OCI-LY3 (cell line): Measurements from ENCODE around the gene QSOX2.

Experiments
- EZH2phosphoT487 ChIP-seq: fragments of 200-600 bp; shearing (Covaris generic); IDR thresholded peaks from 2 replicates; pipeline ENCODE4 v1.6.1; 2018; ENCODE audit warnings: antibody characterized with exemption, mixed run types, low read depth
- TF ChIP-seq, protein P1 (sequence below): fragments of 200-600, 300-600 bp; sonication (generic); IDR thresholded peaks from 2 replicates; pipeline ENCODE4 v1.5.1; 2014; ENCODE audit warnings: antibody characterized with exemption, low read length, low read depth

DNA sequence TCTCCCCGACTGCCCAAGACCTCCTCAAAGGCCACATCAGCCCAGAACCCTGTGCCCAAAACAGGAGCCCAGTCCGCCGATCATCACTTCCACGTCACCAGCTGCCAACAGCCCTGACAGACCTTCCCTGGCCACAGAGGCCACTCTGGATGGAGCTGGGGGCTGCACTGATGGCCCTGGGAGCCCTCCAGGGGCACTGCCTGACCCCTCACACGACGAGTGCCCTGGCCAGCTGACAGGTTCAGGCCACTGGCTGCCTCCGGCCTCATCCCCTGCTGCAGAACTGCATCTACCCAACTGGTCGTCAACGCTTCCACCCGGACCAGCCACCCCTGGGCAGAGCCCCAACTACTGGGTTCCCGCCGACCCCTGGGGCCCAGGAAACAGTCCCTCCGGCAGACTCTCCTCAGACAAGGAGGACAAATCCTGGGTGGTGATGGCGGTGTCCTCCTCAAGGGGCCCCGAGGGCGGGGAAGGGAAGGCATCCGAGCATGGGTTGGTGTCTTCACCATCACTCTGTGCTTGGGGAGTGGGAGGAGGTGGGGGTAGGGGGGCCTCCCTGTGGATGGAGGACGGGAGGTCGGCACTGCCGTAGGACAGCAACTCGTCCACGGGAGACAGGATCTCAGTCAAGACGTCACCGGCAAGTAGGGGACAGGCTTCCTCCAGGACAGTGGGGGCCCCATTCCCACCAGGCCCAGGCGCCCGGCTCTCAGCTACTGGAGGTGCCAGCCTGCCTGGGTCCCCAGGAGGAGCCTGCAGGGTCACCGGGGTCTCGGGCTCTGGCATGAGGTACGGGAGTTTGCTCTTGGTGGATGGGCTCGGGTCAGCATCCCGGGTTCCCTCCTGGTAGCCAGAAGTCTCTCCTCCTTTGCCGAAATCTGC is 7.9 kb upstream of the QSOX2 start:
- TF ChIP-seq, protein P1, sequence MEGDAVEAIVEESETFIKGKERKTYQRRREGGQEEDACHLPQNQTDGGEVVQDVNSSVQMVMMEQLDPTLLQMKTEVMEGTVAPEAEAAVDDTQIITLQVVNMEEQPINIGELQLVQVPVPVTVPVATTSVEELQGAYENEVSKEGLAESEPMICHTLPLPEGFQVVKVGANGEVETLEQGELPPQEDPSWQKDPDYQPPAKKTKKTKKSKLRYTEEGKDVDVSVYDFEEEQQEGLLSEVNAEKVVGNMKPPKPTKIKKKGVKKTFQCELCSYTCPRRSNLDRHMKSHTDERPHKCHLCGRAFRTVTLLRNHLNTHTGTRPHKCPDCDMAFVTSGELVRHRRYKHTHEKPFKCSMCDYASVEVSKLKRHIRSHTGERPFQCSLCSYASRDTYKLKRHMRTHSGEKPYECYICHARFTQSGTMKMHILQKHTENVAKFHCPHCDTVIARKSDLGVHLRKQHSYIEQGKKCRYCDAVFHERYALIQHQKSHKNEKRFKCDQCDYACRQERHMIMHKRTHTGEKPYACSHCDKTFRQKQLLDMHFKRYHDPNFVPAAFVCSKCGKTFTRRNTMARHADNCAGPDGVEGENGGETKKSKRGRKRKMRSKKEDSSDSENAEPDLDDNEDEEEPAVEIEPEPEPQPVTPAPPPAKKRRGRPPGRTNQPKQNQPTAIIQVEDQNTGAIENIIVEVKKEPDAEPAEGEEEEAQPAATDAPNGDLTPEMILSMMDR: no peak
- TF ChIP-seq EZH2phosphoT487: no peak
